ENCODE results near the gene HCN2.

Gene HCN2

DNA sequence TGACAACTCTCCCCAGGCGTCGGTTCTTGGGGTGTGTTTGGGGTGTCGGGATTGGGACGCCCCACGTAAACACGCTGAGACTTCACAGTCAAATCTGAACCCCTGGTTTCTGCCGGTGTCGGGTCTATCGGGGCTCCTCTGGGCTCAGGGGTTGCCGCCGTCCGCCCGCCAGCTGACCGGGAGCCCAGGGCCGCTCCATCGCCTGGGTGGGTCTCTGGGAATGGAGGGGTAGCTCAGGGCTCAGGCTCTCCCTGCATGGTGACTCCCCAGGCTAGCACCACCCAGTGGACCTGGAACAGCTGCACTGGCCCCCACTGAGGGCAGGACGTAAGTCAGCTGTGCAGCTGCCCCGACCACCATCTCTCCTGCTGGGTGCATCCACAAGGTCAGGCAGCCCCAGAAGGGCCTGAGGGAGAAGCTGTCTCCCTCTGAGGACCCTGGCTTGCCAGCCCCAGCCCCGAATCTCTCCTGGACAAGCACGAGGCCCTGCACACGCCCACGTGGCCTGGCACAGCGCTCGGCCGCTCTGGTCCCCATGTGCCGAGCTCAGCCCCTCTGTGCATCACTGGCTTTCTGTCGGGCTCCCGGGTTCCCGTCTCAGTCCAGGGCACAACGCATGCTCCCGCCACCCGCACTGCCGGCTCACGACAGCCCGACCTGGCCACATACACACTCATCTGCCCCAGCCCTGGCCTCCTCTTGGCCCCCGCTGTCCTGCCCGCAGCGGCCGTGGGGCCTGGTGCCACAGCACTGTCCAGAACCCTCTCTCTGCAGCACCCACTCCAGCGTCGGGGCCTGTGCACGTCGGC is 67.3 kb downstream of the HCN2 start:
- DNase-seq (ENCODE audit: low read depth): no peak

GRCh38 chr19:657611-658010 is 67.9 kb downstream of the HCN2 start:
- no peak for DNase-seq (ENCODE audit: low read depth)

DNA sequence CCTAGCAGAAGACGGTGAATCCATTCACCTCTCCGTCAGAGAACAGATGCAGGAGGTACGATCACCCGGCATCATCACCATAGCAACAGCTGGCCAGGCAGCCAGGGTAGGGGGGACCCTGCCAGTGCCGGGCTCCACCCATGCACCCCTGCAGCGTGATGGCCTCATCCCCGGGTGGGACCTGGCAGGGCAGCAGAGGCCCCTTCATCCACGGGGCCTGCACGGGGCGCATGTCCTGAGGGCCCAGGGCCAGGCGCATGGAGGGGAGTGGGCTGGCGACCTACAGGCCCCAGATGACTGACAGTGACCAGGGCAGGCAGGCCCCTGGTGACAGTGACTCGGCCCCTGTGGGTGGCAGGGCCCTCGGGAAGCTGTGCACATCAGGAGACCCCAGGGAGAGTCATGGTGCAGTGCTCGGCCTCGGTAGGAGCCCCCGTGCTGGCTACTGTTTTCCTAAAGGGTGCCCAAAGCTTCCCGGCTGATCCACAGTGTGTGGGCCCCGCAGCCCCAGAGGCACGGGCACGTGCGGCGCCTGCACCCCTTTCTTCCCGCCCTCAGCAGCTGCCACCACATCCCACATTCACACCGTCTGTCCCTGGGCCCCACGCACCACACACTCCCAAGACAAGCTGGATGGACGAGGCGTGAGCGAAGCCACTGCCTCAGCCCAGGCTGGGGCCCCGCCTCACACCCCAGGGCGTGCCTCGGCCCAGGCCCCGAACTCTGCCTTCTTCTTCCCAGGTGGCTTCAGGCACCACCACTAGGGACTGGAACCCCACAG is 68.6 kb downstream of the HCN2 start:
- no peak for DNase-seq (ENCODE audit: low read depth)

GRCh38 chr19:658916-659839 is 69.5 kb downstream of the HCN2 start:
- DNase-seq (ENCODE audit: low read depth): peak; percentile 70

DNA sequence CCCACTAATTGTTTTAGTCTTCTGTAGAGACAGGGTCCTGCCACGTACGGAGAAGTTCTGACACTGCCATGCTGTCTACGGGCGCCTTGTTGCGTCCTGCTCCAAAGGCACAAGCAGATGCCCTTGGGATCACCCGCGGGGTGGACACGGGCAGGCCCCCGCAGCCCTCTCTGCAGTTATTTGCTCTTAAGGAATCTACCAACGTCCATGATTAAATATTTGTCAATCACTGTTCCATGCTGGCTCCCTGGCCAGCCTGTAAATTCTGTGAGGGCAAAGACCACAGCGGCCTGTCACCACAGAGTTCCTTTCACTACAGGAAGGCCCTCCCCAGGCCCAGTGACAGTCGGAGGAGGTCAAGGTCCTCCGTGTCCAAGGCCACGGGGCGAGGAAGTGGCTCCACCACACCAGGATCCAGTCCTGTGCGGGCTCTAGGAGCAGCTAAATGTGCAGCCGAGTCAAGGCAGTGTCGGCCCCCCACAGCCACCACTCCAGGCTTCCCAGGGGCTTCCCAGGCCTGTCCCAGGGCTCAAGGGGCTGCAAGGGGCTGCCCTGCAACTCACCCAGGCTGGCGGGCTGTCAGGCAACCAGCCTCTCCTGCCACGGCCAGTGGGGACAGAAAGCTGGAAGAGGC is 71.2 kb downstream of the HCN2 start:
- DNase-seq (ENCODE audit: low read depth): no peak

DNA sequence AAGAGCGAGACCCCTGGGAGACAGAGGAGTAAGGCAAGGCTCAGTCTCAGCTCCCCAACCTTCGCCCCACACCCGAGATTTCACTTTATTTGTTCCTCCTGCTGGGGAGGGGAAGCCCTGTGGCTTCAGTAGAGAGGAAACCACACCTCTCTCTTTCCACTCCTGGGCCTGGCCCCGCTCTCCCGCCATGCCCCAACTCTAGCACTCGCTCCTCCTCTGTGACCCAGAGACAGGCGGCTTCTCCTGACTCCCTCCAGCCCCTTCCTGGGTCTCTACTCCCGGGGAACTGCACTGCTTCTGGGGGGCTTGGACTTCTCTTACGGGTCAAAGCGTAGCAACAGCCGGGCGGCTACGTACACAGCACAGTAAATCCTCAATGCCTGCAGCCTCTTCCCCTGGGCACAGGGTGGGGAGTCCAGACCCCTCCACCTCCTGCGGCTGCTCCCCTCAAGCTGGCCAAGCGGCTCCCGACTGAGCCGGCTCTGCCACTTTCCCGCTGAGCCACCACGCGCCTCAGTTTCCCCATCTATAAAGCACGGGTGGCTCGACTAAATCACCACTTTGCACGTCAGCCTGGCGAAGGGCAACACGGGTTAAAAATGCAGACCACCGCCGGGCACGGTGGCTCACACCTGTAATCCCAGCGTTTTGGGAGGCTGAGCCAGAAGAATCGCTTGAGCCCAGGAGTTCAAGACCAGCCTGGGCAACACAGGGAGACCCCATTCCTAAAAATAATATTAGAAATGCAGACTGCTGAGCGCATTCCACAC is 71.9 kb downstream of the HCN2 start:
- peak; percentile 56 for DNase-seq (ENCODE audit: low read depth)

DNA sequence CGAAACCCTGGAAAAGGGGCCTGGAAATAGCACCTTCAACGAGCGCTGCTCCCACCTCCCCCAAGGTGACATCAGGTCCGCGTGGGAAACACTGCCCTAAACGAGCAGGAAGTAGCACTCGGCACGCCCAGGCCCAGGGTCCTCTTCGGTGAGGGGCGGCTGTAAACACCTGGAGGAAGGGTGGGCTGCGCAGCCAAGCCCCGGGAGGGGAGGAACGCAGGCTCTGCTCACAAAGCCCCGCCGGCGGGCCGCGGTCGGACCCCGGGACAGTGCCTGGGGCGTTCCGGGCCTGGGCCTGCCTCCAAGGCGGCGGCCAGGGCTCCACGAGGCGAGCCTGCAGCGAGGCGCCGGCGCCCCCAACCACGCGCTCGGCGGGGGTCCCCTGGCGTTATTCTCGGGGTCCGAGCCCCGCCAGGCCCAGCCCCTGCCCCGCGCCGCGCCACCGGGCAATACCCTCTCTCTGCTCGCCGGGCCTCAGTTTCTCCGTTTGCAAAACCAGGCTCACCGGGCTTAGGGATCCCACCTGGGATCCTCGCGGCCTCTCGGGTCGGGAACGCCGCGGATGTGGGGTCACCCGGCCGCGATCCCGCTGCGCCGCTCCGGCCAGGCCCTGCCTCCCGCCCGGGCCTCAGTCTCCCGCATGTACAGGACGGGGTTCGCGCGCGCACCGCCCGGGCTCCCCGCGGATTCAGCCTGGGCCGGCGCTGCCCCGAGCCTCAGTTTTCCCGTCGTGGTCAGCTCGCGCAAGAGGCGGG is 72.7 kb downstream of the HCN2 start:
- DNase-seq (ENCODE audit: low read depth): peak; percentile 60

- DNase-seq (ENCODE audit: low read depth): peak; percentile 89
These were observed 73.4 kb downstream of the HCN2 start, which contains the start of gene RNF126 for GRCh38 chr19:662962-663681. TSS of gene RNF126 (minus strand) at chr19:663214. CDS start at chr19:663121, 93 bp downstream.

DNA sequence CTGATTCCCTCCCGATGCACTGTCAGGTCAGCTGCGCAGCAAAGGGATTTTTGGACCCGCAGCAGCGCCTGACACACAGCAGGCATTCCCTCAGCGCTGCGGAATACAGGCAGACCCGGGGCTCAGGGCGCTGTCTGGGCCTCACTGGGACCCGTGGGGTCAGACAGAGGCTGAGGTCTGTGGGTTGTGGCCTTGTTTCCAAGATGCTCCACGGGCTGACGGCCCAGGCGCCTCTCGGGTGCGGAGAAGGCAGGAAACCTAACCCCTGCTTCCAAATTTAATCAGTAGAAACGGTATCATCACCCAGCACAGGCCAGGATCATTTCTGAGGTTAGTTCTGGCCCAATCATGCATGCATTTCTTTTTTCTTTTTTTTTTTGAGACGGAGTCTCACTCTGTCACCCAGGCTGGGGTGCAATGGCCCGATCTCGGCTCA is 74.0 kb downstream of the HCN2 start:
- no peak for DNase-seq (ENCODE audit: low read depth)

DNA sequence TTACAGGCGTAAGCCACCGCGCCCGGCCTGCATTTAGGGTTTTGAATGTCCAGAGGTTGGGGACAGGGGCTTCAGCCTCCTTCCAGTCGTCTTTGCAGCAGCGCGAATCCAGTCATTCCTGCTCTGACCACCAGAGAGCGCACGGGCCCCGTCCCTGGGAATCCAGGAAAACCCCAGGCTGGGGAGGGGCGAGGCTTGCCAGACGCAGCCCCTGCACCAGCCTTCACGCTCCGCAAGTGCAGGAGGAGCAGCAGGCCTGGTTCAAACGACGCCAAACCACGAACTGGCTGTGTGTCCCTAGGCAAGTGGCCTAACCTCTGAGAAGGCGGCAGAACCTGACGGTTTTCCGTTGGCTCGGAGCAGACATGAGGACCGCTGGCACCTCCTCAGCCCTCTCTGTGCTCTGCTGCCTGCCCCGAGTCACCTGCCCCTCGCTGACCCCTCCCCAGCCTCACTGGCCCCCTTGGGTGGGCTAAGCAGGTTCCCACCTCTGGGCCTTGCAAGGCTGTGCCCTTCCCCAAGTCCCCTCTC is 75.3 kb downstream of the HCN2 start:
- DNase-seq (ENCODE audit: low read depth): peak; percentile 64
